Endodermal cell (in vitro differentiated cells): ENCODE results near the gene PCDHA10. TPM values are rescaled to one million over a fixed set of nuclear protein-coding genes. Genes with fewer than 3 reads are reported as not detected.

Source experiments
- DNase-seq: peaks from one replicate; pipeline ENCODE4 v3.0.0-alpha.2; 2017
- H3K27ac ChIP-seq: 2 replicates; pipeline ENCODE4 v1.5.1; 2013; ENCODE audit warnings: mild to moderate bottlenecking, low read depth, low read length, moderate library complexity
- H3K27me3 ChIP-seq: 2 replicates; pipeline ENCODE4 v1.6.1; 2013; ENCODE audit warnings: mild to moderate bottlenecking, low read length, moderate library complexity; ENCODE audit not compliant: insufficient read depth, control insufficient read depth, poor library complexity, severe bottlenecking
- H3K36me3 ChIP-seq: 2 replicates; pipeline ENCODE4 v1.7.0; 2013; ENCODE audit warnings: mild to moderate bottlenecking, low read length, moderate library complexity; ENCODE audit not compliant: control insufficient read depth, insufficient read depth
- H3K4me1 ChIP-seq: one replicate; pipeline ENCODE4 v1.7.0; 2013; ENCODE audit warnings: low read length; ENCODE audit not compliant: control insufficient read depth, insufficient read depth
- H3K4me3 ChIP-seq: 2 replicates; pipeline ENCODE4 v1.5.1; 2013; ENCODE audit warnings: mild to moderate bottlenecking, low read length, moderate library complexity
- H3K9ac ChIP-seq: 2 replicates; pipeline ENCODE4 v1.6.1; 2013; ENCODE audit warnings: mild to moderate bottlenecking, low read length, moderate library complexity; ENCODE audit not compliant: poor library complexity, severe bottlenecking; ENCODE audit errors: extremely low read depth
- H3K9me3 ChIP-seq: 2 replicates; pipeline ENCODE4 v1.6.1; 2013; ENCODE audit warnings: mild to moderate bottlenecking, low read length, moderate library complexity; ENCODE audit not compliant: control insufficient read depth
- H3K27ac Mint-ChIP-seq: 2 replicates; pipeline ENCODE4 v1.8.0; 2020; ENCODE audit warnings: mixed read lengths
- H3K27me3 Mint-ChIP-seq: 2 replicates; pipeline ENCODE4 v1.8.0; 2021; ENCODE audit warnings: mild to moderate bottlenecking, mixed read lengths; ENCODE audit not compliant: insufficient read depth
- H3K36me3 Mint-ChIP-seq: 2 replicates; pipeline ENCODE4 v1.8.0; 2020; ENCODE audit warnings: low read depth, mixed read lengths
- H3K4me1 Mint-ChIP-seq: 2 replicates; pipeline ENCODE4 v1.8.0; 2020; ENCODE audit warnings: mixed read lengths
- H3K4me3 Mint-ChIP-seq: 2 replicates; pipeline ENCODE4 v1.8.0; 2020; ENCODE audit warnings: mild to moderate bottlenecking, moderate library complexity, mixed read lengths
- H3K9me3 Mint-ChIP-seq: 2 replicates; pipeline ENCODE4 v1.8.0; 2020; ENCODE audit warnings: mild to moderate bottlenecking, mixed read lengths
- WGBS, 2 experiments: methylation state at CpG; one replicate each; pipeline versions ENCODE4 v1.1.5 to v1.1.7; 2013; ENCODE audit warnings: missing lambda C conversion rate in 2 of 2, mixed read lengths in 1 of 2; ENCODE audit not compliant: insufficient coverage in 1 of 2, insufficient read length in 1 of 2; 5-methylcytosine and 5-hydroxymethylcytosine counted together
- total RNA-seq, 2 donors: library from RNA; stranded (reverse); fragmentation: NEBNext Ultra II Directional in 1 of 2; extraction: Animal tissue kit (Norgen Biotek cat#: 25700) in 1 of 2; gene quantifications; 2 replicates in 1 of 2; 3 replicates in 1 of 2; pipeline ENCODE4 v1.2.1, GENCODE V29; 2021
- TF ChIP-seq, protein P1 (sequence below): fragments of 200-600 bp; sonication (generic); conservative IDR thresholded peaks from 2 replicates; pipeline ENCODE4 v1.5.0; 2021; ENCODE audit warnings: antibody characterized with exemption, mild to moderate bottlenecking

PCDHA10 gene
- total RNA-seq, 2 donors from 2014 or later = 10.2 to 17.7 TPM

DNA sequence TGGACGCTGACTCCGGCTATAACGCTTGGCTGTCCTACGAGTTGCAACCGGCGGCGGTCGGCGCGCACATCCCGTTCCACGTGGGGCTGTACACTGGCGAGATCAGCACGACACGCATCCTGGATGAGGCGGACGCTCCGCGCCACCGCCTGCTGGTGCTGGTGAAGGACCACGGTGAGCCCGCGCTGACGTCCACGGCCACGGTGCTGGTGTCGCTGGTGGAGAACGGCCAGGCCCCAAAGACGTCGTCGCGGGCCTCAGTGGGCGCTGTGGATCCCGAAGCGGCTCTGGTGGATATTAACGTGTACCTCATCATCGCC, 21.5 kb downstream of the PCDHA10 start:
- WGBS, 2 experiments = 96 to 97% methylated on average over 26 to 37 of the region's 37 CpGs
- peaks cover 23% of the 10 kb centered on the region for H3K36me3 Mint-ChIP-seq
- DNase-seq = no peak
- H3K27ac ChIP-seq = no peak overlapping the region
- no peaks in the 10 kb centered on the region for H3K27me3 Mint-ChIP-seq
- H3K36me3 ChIP-seq = peaks cover 25% of the 10 kb centered on the region
- H3K9me3 Mint-ChIP-seq = no peaks in the 10 kb centered on the region
- no peaks in the 10 kb centered on the region for H3K27me3 ChIP-seq
- no peaks in the 10 kb centered on the region for H3K9me3 ChIP-seq
- peaks cover 8% of the 10 kb centered on the region for H3K4me1 Mint-ChIP-seq
- H3K4me1 ChIP-seq = no peaks in the 10 kb centered on the region
- H3K4me3 Mint-ChIP-seq = no peak overlapping the region
- H3K27ac Mint-ChIP-seq = no peak overlapping the region
- H3K4me3 ChIP-seq = no peak overlapping the region
- H3K9ac ChIP-seq = no peak overlapping the region
- TF ChIP-seq, protein P1, sequence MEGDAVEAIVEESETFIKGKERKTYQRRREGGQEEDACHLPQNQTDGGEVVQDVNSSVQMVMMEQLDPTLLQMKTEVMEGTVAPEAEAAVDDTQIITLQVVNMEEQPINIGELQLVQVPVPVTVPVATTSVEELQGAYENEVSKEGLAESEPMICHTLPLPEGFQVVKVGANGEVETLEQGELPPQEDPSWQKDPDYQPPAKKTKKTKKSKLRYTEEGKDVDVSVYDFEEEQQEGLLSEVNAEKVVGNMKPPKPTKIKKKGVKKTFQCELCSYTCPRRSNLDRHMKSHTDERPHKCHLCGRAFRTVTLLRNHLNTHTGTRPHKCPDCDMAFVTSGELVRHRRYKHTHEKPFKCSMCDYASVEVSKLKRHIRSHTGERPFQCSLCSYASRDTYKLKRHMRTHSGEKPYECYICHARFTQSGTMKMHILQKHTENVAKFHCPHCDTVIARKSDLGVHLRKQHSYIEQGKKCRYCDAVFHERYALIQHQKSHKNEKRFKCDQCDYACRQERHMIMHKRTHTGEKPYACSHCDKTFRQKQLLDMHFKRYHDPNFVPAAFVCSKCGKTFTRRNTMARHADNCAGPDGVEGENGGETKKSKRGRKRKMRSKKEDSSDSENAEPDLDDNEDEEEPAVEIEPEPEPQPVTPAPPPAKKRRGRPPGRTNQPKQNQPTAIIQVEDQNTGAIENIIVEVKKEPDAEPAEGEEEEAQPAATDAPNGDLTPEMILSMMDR = no peak

- Histone ChIP-seq H3K36me3 (peaks cover 16% of the 10 kb centered on the region), H3K27me3 (no peaks in the 10 kb centered on the region), H3K4me3 (peak within 1 kb of the TSS; percentile 40), H3K9ac (no peak within 1 kb of the TSS), H3K4me1 (no peaks in the 10 kb centered on the region), H3K9me3 (peaks cover 4% of the 10 kb centered on the region), H3K27ac (no peak within 1 kb of the TSS)
- peak within 1 kb of the TSS; percentile 41 for H3K4me3 Mint-ChIP-seq
- H3K36me3 Mint-ChIP-seq = peaks cover 23% of the 10 kb centered on the region
- H3K9me3 Mint-ChIP-seq = peaks cover 5% of the 10 kb centered on the region
- no peaks in the 10 kb centered on the region for H3K27me3 Mint-ChIP-seq
- H3K27ac Mint-ChIP-seq = no peak within 1 kb of the TSS
- DNase-seq = peak; percentile 64
- no peaks in the 10 kb centered on the region for H3K4me1 Mint-ChIP-seq
- TF ChIP-seq, protein P1 = peak; percentile 62
- WGBS, 2 experiments = 76 to 85% methylated on average over 17 to 29 of the region's 35 CpGs
Observed at GRCh38 chr5:140881889-140882590, 26.3 kb downstream of the PCDHA10 start, which contains the start of gene PCDHA13. Gene PCDHA13, plus strand, starts transcription at chr5:140882124. Its CDS starts 145 bp downstream, at chr5:140882269.

- 78 to 83% methylated on average over 5 to 12 of the region's 12 CpGs for WGBS, 2 experiments
- Mint-ChIP-seq H3K4me3 (peak overlapping the region; percentile 41), H3K36me3 (peaks cover 22% of the 10 kb centered on the region), H3K27ac (no peak overlapping the region), H3K27me3 (no peaks in the 10 kb centered on the region), H3K9me3 (peaks cover 5% of the 10 kb centered on the region), H3K4me1 (no peaks in the 10 kb centered on the region)
- H3K9me3 ChIP-seq = peaks cover 4% of the 10 kb centered on the region
- H3K27me3 ChIP-seq = no peaks in the 10 kb centered on the region
- H3K9ac ChIP-seq = no peak overlapping the region
- peaks cover 16% of the 10 kb centered on the region for H3K36me3 ChIP-seq
- DNase-seq = peak; percentile 80
- no peaks in the 10 kb centered on the region for H3K4me1 ChIP-seq
- peak overlapping the region; percentile 40 for H3K4me3 ChIP-seq
- TF ChIP-seq, protein P1 = peak; percentile 70
- H3K27ac ChIP-seq = no peak overlapping the region
Observed at GRCh38 chr5:140882591-140882899, 26.8 kb downstream of the PCDHA10 start.
